Measurements from ENCODE around the gene STEAP2.

GRCh38 chr7:90266808-90267207 is 55.3 kb downstream of the STEAP2 start:
- TF ChIP-seq, protein P1, sequence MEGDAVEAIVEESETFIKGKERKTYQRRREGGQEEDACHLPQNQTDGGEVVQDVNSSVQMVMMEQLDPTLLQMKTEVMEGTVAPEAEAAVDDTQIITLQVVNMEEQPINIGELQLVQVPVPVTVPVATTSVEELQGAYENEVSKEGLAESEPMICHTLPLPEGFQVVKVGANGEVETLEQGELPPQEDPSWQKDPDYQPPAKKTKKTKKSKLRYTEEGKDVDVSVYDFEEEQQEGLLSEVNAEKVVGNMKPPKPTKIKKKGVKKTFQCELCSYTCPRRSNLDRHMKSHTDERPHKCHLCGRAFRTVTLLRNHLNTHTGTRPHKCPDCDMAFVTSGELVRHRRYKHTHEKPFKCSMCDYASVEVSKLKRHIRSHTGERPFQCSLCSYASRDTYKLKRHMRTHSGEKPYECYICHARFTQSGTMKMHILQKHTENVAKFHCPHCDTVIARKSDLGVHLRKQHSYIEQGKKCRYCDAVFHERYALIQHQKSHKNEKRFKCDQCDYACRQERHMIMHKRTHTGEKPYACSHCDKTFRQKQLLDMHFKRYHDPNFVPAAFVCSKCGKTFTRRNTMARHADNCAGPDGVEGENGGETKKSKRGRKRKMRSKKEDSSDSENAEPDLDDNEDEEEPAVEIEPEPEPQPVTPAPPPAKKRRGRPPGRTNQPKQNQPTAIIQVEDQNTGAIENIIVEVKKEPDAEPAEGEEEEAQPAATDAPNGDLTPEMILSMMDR (conservative IDR thresholded peaks at IDR 0.05): no peak
- no peak for TF ChIP-seq EZH2 (IDR thresholded peaks at IDR 0.05; ENCODE audit: low read depth)

Measured in PC-9 (cell line).